Ishikawa (cell line): Measurements from ENCODE around the gene DYNLL1.

Experiments
- CEBPB ChIP-seq: IDR thresholded peaks from 2 replicates; pipeline ENCODE4 v1.6.1; 2012
- CREB1 ChIP-seq: IDR thresholded peaks from 2 replicates; pipeline ENCODE4 v1.6.1; 2012; ENCODE audit warnings: low read depth
- EGR1 ChIP-seq: IDR thresholded peaks from 2 replicates; pipeline ENCODE4 v1.6.1; 2012
- EP300 ChIP-seq: IDR thresholded peaks from 2 replicates; pipeline ENCODE4 v1.6.1; 2012; ENCODE audit warnings: borderline replicate concordance
- FOXM1 ChIP-seq: IDR thresholded peaks from 2 replicates; pipeline ENCODE4 v1.6.1; 2012; ENCODE audit warnings: low read depth, borderline replicate concordance
- NFIC ChIP-seq: IDR thresholded peaks from 2 replicates; pipeline ENCODE4 v1.6.1; 2012
- RAD21 ChIP-seq: IDR thresholded peaks from 2 replicates; pipeline ENCODE4 v1.6.1; 2012; ENCODE audit warnings: low read depth
- TAF1 ChIP-seq: IDR thresholded peaks from 2 replicates; pipeline ENCODE4 v1.6.1; 2012; ENCODE audit warnings: low read depth, mild to moderate bottlenecking
- TCF12 ChIP-seq: IDR thresholded peaks from 2 replicates; pipeline ENCODE4 v1.6.1; 2012; ENCODE audit warnings: low read depth
- TEAD4 ChIP-seq: IDR thresholded peaks from 2 replicates; pipeline ENCODE4 v1.6.1; 2012
- YY1 ChIP-seq: IDR thresholded peaks from 2 replicates; pipeline ENCODE4 v1.6.1; 2012; ENCODE audit warnings: low read depth
- ZBTB7A ChIP-seq: IDR thresholded peaks from 2 replicates; pipeline ENCODE4 v1.6.1; 2012; ENCODE audit warnings: low read depth
- TF ChIP-seq, protein P1 (sequence below): IDR thresholded peaks from 2 replicates; pipeline ENCODE4 v1.6.1; 2012
- TF ChIP-seq, protein P2 (sequence below): IDR thresholded peaks from 2 replicates; pipeline ENCODE4 v1.6.1; 2012
- TF ChIP-seq, protein P3 (sequence below): IDR thresholded peaks from 2 replicates; pipeline ENCODE4 v1.6.1; 2012; ENCODE audit warnings: low read depth, mild to moderate bottlenecking

DYNLL1 gene

DNA sequence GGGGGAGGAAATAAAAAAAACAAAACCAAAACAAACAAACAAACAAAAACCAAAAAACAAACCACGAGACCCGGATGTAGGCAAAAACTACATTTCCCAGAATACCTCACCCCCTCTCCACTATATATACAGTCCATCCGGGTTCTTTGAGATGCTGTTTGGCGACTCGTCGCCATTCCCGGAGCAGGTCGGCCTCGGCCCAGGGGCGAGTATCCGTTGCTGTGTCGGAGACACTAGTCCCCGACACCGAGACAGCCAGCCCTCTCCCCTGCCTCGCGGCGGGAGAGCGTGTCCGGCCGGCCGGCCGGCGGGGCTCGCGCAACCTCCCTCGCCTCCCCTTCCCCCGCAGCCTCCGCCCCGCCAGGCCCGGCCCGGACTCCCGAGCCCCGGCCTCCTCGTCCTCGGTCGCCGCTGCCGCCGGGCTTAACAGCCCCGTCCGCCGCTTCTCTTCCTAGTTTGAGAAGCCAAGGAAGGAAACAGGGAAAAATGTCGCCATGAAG is 38.3 kb downstream of the DYNLL1 start, which contains the start of gene RNF10:
RNF10 (plus strand) TSS at position 154 of the 500 bp plus-strand sequence. CDS start 456 bp downstream, outside the sequence.
- peak; percentile 78 for TF ChIP-seq YY1
- TF ChIP-seq TEAD4: no peak
- TF ChIP-seq FOXM1: no peak
- no peak for TF ChIP-seq NFIC
- no peak for TF ChIP-seq RAD21
- no peak for TF ChIP-seq EGR1
- no peak for TF ChIP-seq EP300
- peak; percentile 70 for TF ChIP-seq TAF1
- TF ChIP-seq TCF12: 0 out of 2 replicates have a peak, but pooled peaks have one; percentile 15
- TF ChIP-seq CREB1: no peak
- no peak for TF ChIP-seq ZBTB7A
- TF ChIP-seq CEBPB: no peak
- TF ChIP-seq, protein P1, sequence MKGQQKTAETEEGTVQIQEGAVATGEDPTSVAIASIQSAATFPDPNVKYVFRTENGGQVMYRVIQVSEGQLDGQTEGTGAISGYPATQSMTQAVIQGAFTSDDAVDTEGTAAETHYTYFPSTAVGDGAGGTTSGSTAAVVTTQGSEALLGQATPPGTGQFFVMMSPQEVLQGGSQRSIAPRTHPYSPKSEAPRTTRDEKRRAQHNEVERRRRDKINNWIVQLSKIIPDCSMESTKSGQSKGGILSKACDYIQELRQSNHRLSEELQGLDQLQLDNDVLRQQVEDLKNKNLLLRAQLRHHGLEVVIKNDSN: no peak
- TF ChIP-seq, protein P2, sequence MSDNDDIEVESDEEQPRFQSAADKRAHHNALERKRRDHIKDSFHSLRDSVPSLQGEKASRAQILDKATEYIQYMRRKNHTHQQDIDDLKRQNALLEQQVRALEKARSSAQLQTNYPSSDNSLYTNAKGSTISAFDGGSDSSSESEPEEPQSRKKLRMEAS: peak; percentile 50; the same call in 1 of the 2 replicates
- TF ChIP-seq, protein P3, sequence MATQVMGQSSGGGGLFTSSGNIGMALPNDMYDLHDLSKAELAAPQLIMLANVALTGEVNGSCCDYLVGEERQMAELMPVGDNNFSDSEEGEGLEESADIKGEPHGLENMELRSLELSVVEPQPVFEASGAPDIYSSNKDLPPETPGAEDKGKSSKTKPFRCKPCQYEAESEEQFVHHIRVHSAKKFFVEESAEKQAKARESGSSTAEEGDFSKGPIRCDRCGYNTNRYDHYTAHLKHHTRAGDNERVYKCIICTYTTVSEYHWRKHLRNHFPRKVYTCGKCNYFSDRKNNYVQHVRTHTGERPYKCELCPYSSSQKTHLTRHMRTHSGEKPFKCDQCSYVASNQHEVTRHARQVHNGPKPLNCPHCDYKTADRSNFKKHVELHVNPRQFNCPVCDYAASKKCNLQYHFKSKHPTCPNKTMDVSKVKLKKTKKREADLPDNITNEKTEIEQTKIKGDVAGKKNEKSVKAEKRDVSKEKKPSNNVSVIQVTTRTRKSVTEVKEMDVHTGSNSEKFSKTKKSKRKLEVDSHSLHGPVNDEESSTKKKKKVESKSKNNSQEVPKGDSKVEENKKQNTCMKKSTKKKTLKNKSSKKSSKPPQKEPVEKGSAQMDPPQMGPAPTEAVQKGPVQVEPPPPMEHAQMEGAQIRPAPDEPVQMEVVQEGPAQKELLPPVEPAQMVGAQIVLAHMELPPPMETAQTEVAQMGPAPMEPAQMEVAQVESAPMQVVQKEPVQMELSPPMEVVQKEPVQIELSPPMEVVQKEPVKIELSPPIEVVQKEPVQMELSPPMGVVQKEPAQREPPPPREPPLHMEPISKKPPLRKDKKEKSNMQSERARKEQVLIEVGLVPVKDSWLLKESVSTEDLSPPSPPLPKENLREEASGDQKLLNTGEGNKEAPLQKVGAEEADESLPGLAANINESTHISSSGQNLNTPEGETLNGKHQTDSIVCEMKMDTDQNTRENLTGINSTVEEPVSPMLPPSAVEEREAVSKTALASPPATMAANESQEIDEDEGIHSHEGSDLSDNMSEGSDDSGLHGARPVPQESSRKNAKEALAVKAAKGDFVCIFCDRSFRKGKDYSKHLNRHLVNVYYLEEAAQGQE: no peak

DNA sequence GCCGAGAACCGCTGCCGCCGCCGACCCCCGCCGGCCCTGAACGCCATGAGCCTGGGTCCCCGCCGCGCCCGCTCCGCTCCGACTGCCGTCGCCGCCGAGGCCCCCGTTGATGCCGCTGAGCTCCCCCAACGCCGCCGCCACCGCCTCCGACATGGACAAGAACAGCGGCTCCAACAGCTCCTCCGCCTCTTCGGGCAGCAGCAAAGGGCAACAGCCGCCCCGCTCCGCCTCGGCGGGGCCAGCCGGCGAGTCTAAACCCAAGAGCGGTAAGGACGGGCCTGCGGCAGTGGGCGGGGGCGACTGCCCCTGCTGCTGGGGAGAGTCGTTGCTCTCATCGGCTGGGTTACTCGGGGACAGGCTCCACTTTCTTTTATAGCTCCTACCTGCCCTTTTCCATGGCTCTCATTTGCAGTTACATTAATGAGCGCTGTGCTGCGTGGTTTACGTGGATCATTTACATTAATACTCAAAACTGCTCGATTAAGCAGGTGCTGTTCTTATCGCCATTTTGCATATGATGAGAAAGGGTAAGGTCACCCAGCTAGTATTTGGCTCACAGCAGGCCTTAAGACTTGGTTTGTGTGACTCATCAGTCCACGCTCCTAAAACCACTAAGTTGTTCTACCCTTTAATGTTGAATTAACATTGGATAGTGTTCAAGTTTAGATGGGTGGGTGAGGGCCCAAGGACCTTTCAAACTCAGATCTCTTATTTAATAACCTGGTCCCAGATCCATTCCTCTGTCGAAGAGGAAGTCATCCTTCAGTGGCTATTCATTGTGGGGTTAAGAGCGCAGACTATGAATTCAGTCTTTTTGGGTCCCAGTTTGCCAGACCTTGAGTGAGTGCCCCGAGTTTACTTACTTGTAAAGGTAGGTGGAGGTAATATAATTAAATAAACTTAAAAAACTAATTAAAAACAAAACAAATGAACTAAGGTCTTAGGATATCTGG is 39.1 kb downstream of the DYNLL1 start:
- 0 out of 2 replicates have a peak, but pooled peaks have one; percentile 30 for TF ChIP-seq YY1
- TF ChIP-seq TAF1: no peak; the same call in 1 of the 2 replicates
- peak; percentile 68; the same call in 1 of the 2 replicates for TF ChIP-seq ZBTB7A
- TF ChIP-seq, protein P1: no peak
- no peak for TF ChIP-seq NFIC

DNA sequence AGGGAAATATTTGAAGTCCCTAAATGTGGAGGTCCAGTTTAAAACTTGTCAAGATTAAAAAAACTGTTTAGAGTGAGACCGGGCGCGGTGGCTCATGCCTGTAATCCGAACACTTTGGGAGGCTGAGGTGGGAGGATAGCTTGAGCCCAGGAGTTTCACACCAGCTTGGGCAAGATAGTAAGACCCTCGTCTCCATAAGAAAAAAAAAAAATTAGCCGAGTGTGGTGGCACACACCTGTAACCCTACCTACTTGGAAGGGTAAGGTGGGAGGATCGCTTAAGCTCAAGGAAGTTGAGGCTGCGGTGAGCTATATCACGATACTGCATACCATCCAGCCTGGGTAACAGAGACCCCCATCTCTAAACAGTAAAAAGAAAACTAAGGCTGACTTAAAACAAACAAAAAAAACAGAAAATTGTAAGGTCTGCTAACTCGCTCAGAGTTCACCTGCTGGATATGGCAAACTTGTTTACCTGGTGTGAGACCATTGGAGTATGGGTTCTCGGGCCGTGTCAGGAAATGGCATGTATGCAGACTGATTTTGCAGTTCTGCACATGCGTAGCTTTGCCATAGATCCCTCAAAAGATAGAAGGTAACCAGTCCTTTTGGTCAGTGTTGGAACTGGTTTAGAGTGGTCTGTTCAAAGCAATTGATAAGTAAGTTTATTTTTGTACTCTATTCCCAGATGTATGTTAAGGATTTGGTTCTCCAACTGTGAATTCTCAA is 40.3 kb downstream of the DYNLL1 start:
- TF ChIP-seq ZBTB7A (no peak), CEBPB (no peak), YY1 (no peak), TEAD4 (no peak), NFIC (no peak), EP300 (no peak)
- TF ChIP-seq, protein P2: no peak
- TF ChIP-seq, protein P3: no peak

DNA sequence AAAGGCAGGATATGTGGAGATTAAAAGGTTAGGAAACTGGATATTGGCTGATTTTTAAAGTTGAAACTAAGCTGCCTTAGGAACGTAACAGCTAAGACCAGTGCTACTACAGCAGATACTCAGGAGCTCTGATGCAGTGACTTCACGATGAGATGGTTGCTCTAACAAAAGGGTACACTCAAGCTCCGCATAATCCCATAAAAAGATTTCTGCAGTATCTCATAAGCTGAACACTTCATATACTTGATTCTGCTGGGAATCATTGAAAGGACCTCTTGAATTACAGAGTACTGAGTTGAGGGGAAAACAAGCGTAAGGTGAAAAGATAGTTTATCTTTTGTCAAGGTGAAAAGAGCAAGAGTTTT is 41.9 kb downstream of the DYNLL1 start:
- TF ChIP-seq, protein P2: no peak
- TF ChIP-seq, protein P1: no peak
- TF ChIP-seq CREB1: no peak
- TF ChIP-seq CEBPB: no peak
- no peak for TF ChIP-seq RAD21
- TF ChIP-seq TAF1: no peak
- TF ChIP-seq TEAD4: no peak
- TF ChIP-seq FOXM1: no peak
- no peak for TF ChIP-seq YY1
- TF ChIP-seq NFIC: no peak
- no peak for TF ChIP-seq EGR1
- TF ChIP-seq EP300: no peak
- no peak for TF ChIP-seq TCF12
- TF ChIP-seq, protein P3: no peak
- no peak for TF ChIP-seq ZBTB7A
